Esophagus muscularis mucosa (tissue), 4 donors: ENCODE results near the gene CCDC169. TPM values are rescaled to one million over a fixed set of nuclear protein-coding genes. Genes with fewer than 3 reads are reported as not detected.

ENCODE experiments used
- DNase-seq: peaks from one replicate; pipeline ENCODE4 v3.0.0-alpha.2; 2017; ENCODE audit errors: extremely low spot score
- H3K27ac ChIP-seq, 4 donors: fragments of 200-600 bp; sonication (generic); replicated peaks in 1 of 4; 1 replicate in 3 of 4; 2 replicates in 1 of 4; pipeline ENCODE4 v1.5.1; 2016 to 2019; ENCODE audit warnings: mild to moderate bottlenecking in 1 of 4
- H3K27me3 ChIP-seq, 4 donors: fragments of 200-600 bp; sonication (generic); one replicate each; pipeline versions ENCODE4 v1.5.1 to v1.6.0; 2016 to 2019
- H3K36me3 ChIP-seq, 4 donors: fragments of 200-600 bp; sonication (generic); one replicate each; pipeline ENCODE4 v1.5.1; 2016 to 2019
- H3K4me1 ChIP-seq, 4 donors: fragments of 200-600 bp; sonication (generic); one replicate each; pipeline ENCODE4 v1.5.1; 2016 to 2019
- H3K4me3 ChIP-seq, 4 donors: fragments of 200-600 bp; sonication (generic); 1 replicate in 2 of 4; 2 replicates in 2 of 4; pipeline ENCODE4 v1.5.1; 2016 to 2019; ENCODE audit warnings: mild to moderate bottlenecking in 4 of 4, moderate library complexity in 1 of 4
- H3K9me3 ChIP-seq, 4 donors: fragments of 200-600 bp; sonication (generic); 1 replicate in 3 of 4; 2 replicates in 1 of 4; pipeline ENCODE4 v1.5.1; 2016 to 2019
- EP300 ChIP-seq: sonication (generic); formaldehyde crosslinking; IDR thresholded peaks from one replicate; pipeline ENCODE4 v1.6.1; 2017; ENCODE audit warnings: antibody characterized with exemption
- POLR2A ChIP-seq: fragments of 450-650 bp; IDR thresholded peaks from one replicate; pipeline ENCODE4 v1.6.1; 2017; ENCODE audit warnings: antibody characterized with exemption, moderate library complexity, mild to moderate bottlenecking, low read depth
- POLR2AphosphoS5 ChIP-seq, 2 donors: sonication (generic); formaldehyde crosslinking; IDR thresholded peaks; one replicate each; pipeline ENCODE4 v1.6.1; 2017; ENCODE audit warnings: antibody characterized with exemption in 2 of 2
- WGBS: methylation state at CpG from one replicate; pipeline ENCODE4 v1.1.5; 2018; 5-methylcytosine and 5-hydroxymethylcytosine counted together
- intact Hi-C: fragments of 100-400 bp; cut with DNase I; formaldehyde crosslinking; loops from one replicate; pipeline ENCODE4 v1.15.1; 2023
- total RNA-seq, 4 donors: library from RNA; depleted of rRNA; stranded (reverse); fragments of >200 nt; gene quantifications; one replicate each; pipeline versions ENCODE4 v1.1.0 to v1.2.1, GENCODE V29; 2016
- TF ChIP-seq, protein P1 (sequence below), 3 experiments: fragments of 200-600 bp in 2 of 3; fragments of 450-650 bp in 1 of 3; sonication (generic) in 2 of 3; IDR thresholded peaks; one replicate each; pipeline ENCODE4 v1.5.1; 2017 to 2019; ENCODE audit warnings: antibody characterized with exemption in 3 of 3, mild to moderate bottlenecking in 2 of 3, moderate library complexity in 1 of 3

CCDC169 gene
- total RNA-seq, 4 donors from 2014 or later = 0.42 to 1.6 (median 0.84) TPM

DNA sequence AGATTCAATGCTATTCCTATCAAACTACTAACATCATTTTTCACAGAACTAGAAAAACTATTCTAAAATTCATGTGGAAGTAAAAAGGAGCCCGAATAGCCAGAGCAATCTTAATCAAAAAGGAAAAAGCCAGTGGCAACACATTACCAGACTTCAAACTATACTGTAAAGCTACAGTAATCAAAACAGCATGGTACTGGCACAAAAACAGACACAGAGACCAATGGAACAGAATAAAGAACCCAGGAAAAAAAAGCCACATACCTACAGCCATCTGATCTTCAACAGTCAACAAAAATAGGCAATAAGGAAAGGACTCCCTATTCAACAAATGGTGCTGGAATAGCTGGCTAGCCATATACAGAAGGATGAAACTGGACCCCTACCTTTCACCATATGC lies 72.9 kb downstream of the CCDC169 start:
- H3K4me1 ChIP-seq = no peaks in the 10 kb centered on the region
- H3K4me3 ChIP-seq = no peak overlapping the region
- intact Hi-C loops = no loop called here
- no peaks in the 10 kb centered on the region for H3K36me3 ChIP-seq
- TF ChIP-seq POLR2AphosphoS5 (IDR thresholded peaks at IDR 0.05) = no peak
- TF ChIP-seq POLR2A = no peak
- TF ChIP-seq, protein P1, sequence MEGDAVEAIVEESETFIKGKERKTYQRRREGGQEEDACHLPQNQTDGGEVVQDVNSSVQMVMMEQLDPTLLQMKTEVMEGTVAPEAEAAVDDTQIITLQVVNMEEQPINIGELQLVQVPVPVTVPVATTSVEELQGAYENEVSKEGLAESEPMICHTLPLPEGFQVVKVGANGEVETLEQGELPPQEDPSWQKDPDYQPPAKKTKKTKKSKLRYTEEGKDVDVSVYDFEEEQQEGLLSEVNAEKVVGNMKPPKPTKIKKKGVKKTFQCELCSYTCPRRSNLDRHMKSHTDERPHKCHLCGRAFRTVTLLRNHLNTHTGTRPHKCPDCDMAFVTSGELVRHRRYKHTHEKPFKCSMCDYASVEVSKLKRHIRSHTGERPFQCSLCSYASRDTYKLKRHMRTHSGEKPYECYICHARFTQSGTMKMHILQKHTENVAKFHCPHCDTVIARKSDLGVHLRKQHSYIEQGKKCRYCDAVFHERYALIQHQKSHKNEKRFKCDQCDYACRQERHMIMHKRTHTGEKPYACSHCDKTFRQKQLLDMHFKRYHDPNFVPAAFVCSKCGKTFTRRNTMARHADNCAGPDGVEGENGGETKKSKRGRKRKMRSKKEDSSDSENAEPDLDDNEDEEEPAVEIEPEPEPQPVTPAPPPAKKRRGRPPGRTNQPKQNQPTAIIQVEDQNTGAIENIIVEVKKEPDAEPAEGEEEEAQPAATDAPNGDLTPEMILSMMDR (IDR thresholded peaks at IDR 0.05) = no peak
- no peak overlapping the region for H3K27ac ChIP-seq
- H3K27me3 ChIP-seq = no peaks in the 10 kb centered on the region
- no peak for DNase-seq
- WGBS = 88% methylated on average over 1 of the region's 1 CpG
- H3K9me3 ChIP-seq = peaks cover 0 to 18% (median 14%) of the 10 kb centered on the region in 4 donors

DNA sequence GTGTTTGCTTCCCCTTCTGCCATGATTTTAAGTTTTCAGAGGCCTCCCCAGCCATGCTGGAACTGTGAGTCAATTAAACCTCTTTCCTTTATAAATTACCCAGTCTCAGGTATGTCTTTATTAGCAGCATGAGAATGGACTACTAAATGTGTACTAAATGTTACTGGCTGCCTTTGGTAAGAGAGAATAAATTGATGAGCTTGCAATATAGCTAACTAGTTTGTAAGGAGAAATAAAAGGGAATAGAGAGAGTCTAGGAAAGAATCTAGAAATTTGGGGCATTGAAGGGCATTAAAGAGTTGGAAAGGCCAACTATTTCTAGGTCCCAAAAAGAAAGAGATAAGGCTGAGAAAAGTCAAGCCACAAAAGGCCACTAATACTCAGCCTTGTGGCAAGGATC lies 77.7 kb downstream of the CCDC169 start:
- Histone ChIP-seq H3K4me1 (no peaks in the 10 kb centered on the region), H3K27me3 (no peaks in the 10 kb centered on the region), H3K27ac (no peak overlapping the region), H3K9me3 (peaks cover 0 to 8% (median 7%) of the 10 kb centered on the region in 4 donors), H3K36me3 (no peaks in the 10 kb centered on the region), H3K4me3 (no peak overlapping the region)
- no peak for TF ChIP-seq EP300
- TF ChIP-seq, protein P1 (IDR thresholded peaks at IDR 0.05) = no peak
- no peak for TF ChIP-seq POLR2AphosphoS5 (IDR thresholded peaks at IDR 0.05)
- TF ChIP-seq POLR2A = no peak
- intact Hi-C loops = no loop called here
- no peak for DNase-seq

DNA sequence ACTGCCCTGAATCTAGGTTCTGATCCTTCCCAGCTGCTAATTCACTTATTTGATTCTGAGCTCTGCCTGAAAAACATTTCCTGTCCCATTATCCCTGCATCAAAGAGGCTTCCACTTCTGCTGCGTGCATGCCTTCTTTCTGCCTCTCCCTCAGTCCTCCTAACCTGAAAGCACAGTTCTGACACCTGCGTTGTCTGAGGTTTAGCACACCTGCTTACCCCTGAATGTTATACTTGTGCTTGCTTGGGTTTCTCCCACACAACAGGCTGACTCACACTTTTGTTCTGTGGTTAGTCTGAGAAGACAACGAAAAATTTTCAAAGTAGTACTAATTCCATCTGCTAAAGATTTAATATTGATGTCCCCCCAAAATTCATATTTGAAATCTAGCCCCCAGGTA lies 80.2 kb downstream of the CCDC169 start:
- intact Hi-C loops = no loop called here

DNA sequence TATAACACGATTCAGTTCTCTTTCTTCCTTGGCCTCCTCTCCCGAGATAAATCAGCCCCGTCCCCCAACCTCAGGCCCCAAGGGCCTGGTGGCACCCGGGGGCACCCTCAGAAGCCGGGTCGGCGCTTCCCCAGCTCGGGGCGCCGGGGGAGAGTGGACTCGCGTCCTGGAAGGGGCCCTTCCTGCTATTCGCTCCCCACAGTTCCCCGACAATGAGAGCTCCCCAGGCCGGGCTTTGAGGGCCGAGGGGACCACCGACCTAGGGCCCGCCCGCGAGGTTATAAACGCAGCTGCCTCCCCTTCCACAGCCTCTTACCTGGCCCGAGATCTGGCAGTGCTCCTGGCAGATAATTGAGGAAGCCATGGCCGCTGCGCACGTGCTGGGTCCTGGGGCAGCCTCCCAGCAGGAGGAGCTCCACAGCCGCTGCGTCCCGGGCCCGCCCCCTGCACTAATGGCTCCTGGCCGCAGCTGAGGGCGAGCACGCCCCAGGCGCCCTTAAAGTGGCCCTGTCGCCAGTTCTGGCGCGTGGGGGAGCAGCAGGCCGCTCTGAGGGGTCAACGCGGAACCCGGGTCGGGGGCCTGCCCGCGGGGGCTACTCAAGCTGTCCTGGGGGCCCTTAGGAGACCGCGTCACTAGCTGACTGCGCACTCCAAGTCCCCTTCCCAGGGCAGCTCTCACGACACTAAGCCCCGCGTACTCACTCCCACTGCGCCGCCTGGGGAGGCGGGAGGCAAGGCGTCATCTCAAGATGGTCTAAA lies 83.3 kb downstream of the CCDC169 start, which contains the start of gene SOHLH2:
Gene SOHLH2 (minus strand): TSS at position 394 of the 759 bp plus-strand sequence. CDS start 30 bp downstream, at position 364.
- Histone ChIP-seq H3K4me1 (no peaks in the 10 kb centered on the region), H3K4me3 (no peak within 1 kb of the TSS), H3K27me3 (no peaks in the 10 kb centered on the region), H3K27ac (no peak within 1 kb of the TSS), H3K36me3 (no peaks in the 10 kb centered on the region), H3K9me3 (no peaks in the 10 kb centered on the region)
- intact Hi-C loops = no loop called here
- DNase-seq = no peak
- 97% methylated on average over 28 of the region's 53 CpGs for WGBS
- TF ChIP-seq POLR2A = no peak
- no peak for TF ChIP-seq EP300
- TF ChIP-seq, protein P1 (IDR thresholded peaks at IDR 0.05) = no peak
- TF ChIP-seq POLR2AphosphoS5 (IDR thresholded peaks at IDR 0.05) = no peak

More for the DNA sequence above, 80.2 kb downstream of the CCDC169 start:
- Histone ChIP-seq H3K27ac (no peak overlapping the region), H3K9me3 (no peaks in the 10 kb centered on the region), H3K4me3 (no peak overlapping the region), H3K27me3 (no peaks in the 10 kb centered on the region), H3K36me3 (no peaks in the 10 kb centered on the region), H3K4me1 (no peaks in the 10 kb centered on the region)
- 86% methylated on average over 3 of the region's 3 CpGs for WGBS
- no peak for DNase-seq
- TF ChIP-seq POLR2AphosphoS5 (IDR thresholded peaks at IDR 0.05) = no peak
- TF ChIP-seq POLR2A = no peak
- TF ChIP-seq, protein P1 (IDR thresholded peaks at IDR 0.05) = no peak
- TF ChIP-seq EP300 = no peak
